ENCODE measurements around the gene ZNHIT2. TPM values are rescaled to one million over a fixed set of nuclear protein-coding genes. Genes with fewer than 3 reads are reported as not detected.

ZNHIT2 gene
- total and polyA plus RNA-seq, 2 of the 8 experiments (the other 6 are each of a cell fraction or from before 2014, with no cell fraction given) = 13.0 to 16.1 TPM

DNA sequence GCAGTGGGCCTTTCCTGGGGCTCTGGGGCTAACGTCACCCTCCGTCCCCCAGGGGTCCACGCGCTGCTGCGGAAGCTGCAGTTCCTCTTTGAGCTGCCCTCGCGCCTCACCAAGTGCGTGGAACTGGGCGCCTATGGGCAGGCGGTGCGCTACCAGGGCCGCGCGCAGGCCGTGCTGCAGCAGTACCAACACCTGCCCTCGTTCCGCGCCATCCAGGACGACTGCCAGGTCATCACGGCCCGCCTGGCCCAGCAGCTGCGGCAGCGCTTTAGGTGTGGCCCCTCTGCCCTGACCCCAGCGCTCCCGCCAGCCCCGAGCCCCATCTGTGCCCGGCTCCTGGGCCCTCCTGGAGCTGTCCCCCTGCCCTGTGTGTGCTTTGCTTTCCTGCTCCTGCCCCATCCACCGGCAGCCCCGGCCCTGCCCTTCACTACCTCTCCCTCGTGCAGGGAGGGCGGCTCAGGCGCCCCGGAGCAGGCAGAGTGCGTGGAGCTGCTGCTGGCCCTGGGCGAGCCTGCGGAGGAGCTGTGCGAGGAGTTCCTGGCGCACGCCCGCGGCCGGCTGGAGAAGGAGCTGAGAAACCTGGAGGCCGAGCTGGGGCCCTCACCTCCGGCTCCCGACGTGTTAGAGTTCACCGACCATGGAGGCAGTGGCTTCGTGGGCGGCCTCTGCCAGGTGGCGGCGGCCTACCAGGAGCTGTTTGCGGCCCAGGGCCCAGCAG, 9.6 kb downstream of the ZNHIT2 start (continued):
- TF ChIP-seq SP1 (IDR thresholded peaks at IDR 0.05; ENCODE audit: low read depth, low read length) (no peak), TBP (IDR thresholded peaks at IDR 0.05; ENCODE audit: low read depth, low read length) (no peak), CBX5 (IDR thresholded peaks at IDR 0.05; ENCODE audit: low read depth, low read length) (no peak)
